Right lung (tissue), 5 donors: Measurements from ENCODE around the gene ITGB5. TPM values are rescaled to one million over a fixed set of nuclear protein-coding genes. Genes with fewer than 3 reads are reported as not detected.
"Not testable (repeated sequence)": the region's sequence is repeated elsewhere in the genome, so short reads cannot be mapped to it uniquely, and the experiment has no call there.

Source experiments
- DNase-seq, 2 donors: peaks; one replicate each; pipeline ENCODE4 v3.0.0-alpha.2; 2013
- polyA plus RNA-seq, 5 donors: library from polyadenylated mRNA; unstranded; fragments of 120-200 nt; gene quantifications; one replicate each; pipeline versions ENCODE4 v1.2.1 to v1.2.3, GENCODE V29; 2013; ENCODE audit warnings: inconsistent platforms in 1 of 5, low replicate concordance in 1 of 5; ENCODE audit not compliant: insufficient read length in 5 of 5, insufficient read depth in 1 of 5

The ITGB5 gene
- polyA plus RNA-seq, 5 donors: 45.8 to 65.5 (median 58.0) TPM

GRCh38 chr3:124837065-124837464 lies 50.1 kb downstream of the ITGB5 start:
- no peak for DNase-seq

GRCh38 chr3:124836448-124836847 lies 50.7 kb downstream of the ITGB5 start:
- DNase-seq: no peak

GRCh38 chr3:124834723-124835718 lies 52.1 kb downstream of the ITGB5 start:
- DNase-seq: no peak

DNA sequence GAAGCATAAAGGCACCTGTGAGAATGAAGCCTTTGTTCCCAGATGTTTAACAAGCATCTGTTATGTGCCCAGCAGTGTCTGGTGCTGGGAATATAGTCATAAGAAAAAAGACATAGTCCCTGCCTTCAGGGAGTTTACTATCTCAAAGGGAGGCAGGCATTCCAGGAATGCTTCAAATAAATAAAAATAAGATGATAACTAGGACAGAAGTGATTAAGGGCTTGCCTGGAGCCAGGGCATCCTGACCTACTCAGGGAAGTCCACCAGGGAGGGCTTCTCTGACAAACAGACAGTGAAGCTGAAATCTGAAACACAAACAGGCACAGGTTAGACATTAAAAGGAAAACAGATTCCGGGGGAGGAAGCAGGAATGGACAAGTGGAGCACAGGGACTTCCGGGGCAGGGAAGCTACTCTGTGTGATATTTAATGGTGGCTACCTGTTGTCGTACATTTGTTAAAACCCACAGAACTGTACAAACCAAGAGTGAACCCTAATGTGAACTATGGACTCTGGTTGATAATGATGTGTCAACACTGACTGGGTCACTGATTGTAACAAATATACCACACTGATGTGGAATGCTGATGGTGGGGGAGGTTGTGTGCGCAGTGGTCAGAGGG lies 53.3 kb downstream of the ITGB5 start:
- DNase-seq: no peak

- DNase-seq: no peak
Measured at GRCh38 chr3:124832782-124833709, 54.1 kb downstream of the ITGB5 start.

- no peak for DNase-seq
Measured at GRCh38 chr3:124831628-124832199, 55.5 kb downstream of the ITGB5 start.

DNA sequence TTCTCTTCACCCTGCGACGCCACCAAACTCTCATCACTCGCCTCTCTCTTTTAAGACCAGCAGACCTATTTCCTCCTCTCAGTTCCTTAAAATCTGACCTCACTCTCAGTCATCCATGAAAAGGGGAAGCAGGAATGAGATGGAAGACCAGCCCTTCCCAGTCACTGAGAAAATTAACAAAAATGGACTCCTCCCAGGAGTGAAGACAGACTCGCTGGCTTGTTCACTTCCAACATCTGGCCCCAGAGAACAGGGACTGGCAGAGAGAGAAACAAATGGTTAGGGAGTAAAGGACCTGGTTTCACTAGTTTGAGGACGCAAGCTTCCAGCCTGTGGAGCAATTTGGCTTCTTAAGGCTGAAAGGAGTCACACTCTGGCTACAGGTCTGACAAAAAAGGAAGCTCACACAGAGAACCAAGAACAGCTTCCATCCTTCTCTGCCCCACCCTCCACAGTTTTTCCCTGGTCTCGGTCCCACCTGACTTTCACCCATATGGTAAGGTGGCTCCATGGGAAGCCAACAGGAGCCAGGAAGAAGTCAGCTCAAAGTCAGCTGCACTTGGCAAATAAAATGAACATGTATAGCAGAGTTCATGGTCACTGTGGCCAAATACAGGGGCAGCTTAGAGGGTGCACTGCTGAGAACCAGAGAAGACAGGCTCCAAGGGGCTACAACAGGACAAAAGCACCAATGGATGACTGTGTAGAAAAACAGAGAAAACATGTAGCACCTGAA lies 57.2 kb downstream of the ITGB5 start:
- DNase-seq: no peak

- peak in 1 of 2 donors; percentile 21 for DNase-seq
Measured at GRCh38 chr3:124829178-124829818, 57.9 kb downstream of the ITGB5 start.

DNA sequence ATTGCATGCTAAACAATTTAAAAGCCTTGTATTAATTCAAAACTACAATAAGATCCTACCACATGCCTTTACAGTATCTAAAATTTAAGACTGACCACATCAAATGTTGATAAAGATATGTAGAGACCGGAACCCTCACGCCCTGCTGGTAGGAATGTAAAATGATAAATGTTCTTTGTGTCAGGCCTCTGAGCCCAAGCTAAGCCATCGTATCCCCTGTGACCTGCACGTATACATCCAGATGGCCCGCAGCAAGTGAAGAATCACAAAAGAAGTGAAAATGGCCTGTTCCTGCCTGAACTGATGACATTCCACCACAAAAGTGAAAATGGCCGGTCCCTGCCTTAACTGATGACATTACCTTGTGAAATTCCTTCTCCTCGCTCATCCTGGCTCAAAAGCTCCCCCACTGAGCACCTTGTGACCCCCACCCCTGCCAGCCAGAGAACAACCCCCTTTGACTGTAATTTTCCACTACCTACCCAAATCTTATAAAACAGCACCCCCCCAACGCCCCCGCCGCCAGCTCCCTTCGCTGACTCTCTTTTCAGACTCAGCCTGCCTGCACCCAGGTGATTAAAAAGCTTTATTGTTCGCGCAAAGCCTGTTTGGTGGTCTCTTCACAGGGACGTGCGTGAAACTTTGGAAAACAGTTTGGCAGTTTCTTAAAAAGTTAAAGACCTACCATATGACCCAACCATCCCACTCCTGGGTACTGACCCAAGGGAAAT lies 59.5 kb downstream of the ITGB5 start:
- DNase-seq: not testable (repeated sequence)

GRCh38 chr3:124826703-124827102 lies 60.5 kb downstream of the ITGB5 start:
- no peak for DNase-seq

DNA sequence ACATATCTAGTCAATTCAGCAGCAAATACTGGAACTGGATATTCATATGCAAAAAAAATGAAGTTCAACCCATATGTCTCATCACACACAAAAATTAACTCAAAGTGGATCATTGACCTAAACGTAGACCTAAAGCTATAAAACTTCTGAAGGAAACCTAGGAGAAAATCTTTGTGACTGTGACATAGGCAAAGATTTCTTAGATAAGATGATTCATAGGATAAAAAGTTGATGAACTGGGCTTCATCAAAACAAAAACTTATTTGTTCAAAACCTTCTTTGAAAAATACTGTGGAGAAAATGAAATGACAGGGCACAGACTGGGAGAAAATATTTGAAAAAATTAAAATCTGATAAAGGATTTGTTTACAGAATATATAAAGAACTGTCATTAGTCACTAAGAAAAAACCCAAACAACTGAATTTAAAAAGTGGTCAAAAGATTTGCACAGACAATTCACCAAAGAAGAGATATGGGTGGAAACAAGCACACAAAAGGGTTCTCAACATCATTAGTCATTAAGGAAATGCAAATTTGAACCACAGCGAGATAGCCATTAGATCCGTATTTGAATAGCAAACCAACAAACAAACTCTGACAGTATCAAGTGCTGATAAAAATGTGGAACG lies 62.8 kb downstream of the ITGB5 start:
- DNase-seq: no peak

GRCh38 chr3:124823648-124824047 lies 63.5 kb downstream of the ITGB5 start:
- DNase-seq: no peak

- DNase-seq: no peak
Measured at GRCh38 chr3:124823206-124823605, 64.0 kb downstream of the ITGB5 start.

- no peak for DNase-seq
Measured at GRCh38 chr3:124821356-124821755, 65.8 kb downstream of the ITGB5 start.

GRCh38 chr3:124818398-124819091 lies 68.6 kb downstream of the ITGB5 start:
- no peak for DNase-seq

- no peak for DNase-seq
Measured at GRCh38 chr3:124817079-124817478, 70.1 kb downstream of the ITGB5 start.

GRCh38 chr3:124816206-124816605 lies 71.0 kb downstream of the ITGB5 start:
- no peak for DNase-seq

GRCh38 chr3:124815781-124816180 lies 71.4 kb downstream of the ITGB5 start:
- no peak for DNase-seq
